Right forelimb (tissue), 1 donor: ENCODE measurements around the gene NNT.
"Not testable (repeated sequence)": the region's sequence is repeated elsewhere in the genome, so short reads cannot be mapped to it uniquely, and the experiment has no call there.

Experiments
- DNase-seq: peaks from one replicate; pipeline ENCODE4 v3.0.0-alpha.2; 2018

The NNT gene

GRCh38 chr5:43602461-43603343 lies at the start of gene NNT:
TSS of gene NNT (plus strand) at chr5:43603180. CDS start at chr5:43609196, 6,016 bp downstream.
- DNase-seq: peak; percentile 86

- DNase-seq: no peak
These were observed 49.6 kb upstream of the NNT start for GRCh38 chr5:43553381-43553780.

DNA sequence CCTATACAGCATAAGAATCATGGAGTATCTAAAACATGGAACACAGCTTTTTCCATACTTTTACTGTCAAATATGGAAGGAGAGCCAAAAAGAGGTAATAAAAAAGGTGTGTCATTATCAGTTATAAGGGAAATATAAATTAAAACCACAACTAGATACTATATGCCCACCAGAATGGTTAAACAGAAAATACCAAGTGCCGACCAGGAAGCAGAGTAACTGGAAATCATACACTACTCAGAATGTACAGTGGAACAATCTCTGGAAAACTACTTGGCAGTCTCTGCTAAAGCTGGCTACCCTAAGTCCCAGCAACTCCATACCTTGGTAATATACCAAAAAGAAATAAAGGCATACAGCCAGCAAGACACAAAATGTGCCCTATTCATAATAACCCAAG lies 48.5 kb upstream of the NNT start:
- DNase-seq: no peak

DNA sequence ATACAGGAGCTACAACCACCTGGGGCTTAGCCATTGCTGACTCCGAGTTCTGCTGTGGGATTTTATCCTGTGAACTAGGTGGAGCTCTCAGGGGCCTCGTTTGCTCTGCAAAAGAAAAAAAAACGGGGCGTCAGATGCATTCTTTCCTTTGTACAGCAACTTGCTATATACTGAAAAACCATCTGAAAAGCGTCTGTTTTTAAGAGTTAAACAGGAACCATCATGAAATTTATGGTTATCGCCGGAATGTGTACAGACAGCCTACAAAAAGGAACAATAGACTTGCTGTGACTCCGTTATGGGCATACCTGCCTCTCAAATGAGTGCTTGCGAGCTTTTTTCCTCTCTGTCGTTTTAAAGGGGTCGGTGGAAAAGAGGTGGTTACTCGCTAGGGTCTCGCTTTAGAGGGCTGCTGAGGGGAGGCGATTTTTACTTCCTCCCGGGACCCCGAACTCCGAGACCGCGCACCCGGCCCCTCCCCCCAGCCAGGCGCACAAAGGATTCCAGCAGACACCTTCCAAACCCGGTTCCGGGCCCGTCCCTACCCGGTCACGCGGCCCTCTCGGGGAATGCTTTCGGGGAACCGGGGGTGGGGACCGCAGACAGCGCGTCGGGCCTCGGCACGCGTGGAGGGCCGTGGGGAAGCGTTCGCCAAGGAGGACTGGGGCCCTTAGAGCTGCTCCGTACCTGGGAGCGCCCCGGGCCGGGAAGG lies 46.9 kb upstream of the NNT start:
- peak; percentile 78 for DNase-seq

GRCh38 chr5:43556607-43556856 lies 46.4 kb upstream of the NNT start:
- DNase-seq: not testable (repeated sequence)

DNA sequence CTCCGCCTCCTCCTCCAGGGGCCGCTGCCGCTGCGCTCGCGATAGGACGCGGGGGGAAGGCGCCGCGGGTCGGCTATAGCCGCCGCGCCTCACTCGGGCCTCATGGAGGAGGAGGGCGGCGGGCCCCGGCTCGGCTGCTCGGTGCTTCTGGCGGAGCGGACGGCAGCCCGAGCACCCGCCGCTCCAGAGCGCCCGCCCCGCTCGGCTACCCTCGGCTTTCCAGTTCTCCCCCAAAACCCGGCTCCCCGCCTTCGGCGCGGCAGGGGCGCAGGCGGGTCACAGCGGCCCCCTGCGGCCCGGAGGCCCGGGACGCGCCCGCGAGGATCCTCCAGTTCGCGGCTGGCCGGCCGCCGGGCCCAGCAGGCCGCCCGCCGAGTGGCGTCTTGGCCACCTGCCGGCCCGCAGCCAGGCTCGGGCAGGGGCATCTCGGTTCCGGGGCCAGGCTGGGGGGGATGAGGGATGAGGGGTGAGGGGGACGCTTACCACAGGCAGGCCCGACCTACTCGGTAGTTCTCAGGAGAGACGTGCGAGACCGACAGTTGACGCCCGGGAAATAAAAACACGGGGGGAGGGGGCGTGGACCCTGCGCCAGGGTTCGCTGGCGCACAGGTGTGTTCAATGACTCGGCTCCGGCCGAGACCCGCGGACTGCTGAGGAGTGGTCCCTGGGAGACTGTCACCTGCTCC lies 46.0 kb upstream of the NNT start, which contains the start of gene PAIP1:
Gene PAIP1, minus strand, starts transcription at position 221 of the 686 bp plus-strand sequence. CDS start 231 bp downstream, outside the sequence.
- peak; percentile 91 for DNase-seq

- DNase-seq: no peak
These were observed 42.9 kb upstream of the NNT start for GRCh38 chr5:43560128-43560527.

DNA sequence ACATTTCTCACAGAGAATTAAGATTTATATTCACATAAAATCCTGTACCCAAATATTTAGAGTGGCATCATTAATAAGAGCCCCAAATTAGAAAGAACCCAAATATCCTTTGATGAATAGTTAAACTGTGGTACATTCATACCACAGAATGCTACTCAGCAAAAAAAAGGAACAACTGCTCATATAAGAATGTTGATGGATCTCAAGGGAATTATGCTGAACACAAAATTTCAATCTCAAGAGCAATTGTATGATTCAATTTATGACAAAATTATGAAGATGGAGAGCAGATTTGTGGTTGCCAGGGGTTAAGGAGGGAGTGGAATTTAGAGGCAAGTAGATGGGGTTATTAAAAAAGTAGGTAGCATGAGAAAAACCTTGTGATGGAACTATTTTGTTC lies 41.6 kb upstream of the NNT start:
- no peak for DNase-seq

DNA sequence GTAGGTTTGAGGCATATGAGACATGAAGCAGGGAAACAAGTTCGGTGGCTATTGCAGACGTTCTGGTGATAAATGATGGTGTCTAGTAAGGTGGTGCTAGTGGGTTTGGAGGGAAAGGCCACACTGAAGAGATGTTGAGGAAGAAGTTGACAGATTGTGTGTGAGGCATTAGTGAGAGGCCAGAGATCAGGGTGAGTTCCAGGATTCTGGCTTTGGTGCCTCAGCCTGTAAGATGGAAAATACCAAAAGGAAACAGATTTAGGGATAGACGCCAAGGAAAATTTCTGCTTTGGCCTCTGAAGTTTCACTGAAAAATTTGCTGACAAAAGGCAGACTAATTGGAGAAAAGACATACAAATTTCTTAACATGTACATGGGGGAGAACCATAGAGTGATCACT lies 39.7 kb upstream of the NNT start:
- DNase-seq: no peak

GRCh38 chr5:43564289-43564850 lies 38.6 kb upstream of the NNT start:
- no peak for DNase-seq

GRCh38 chr5:43565043-43565442 lies 37.9 kb upstream of the NNT start:
- no peak for DNase-seq

DNA sequence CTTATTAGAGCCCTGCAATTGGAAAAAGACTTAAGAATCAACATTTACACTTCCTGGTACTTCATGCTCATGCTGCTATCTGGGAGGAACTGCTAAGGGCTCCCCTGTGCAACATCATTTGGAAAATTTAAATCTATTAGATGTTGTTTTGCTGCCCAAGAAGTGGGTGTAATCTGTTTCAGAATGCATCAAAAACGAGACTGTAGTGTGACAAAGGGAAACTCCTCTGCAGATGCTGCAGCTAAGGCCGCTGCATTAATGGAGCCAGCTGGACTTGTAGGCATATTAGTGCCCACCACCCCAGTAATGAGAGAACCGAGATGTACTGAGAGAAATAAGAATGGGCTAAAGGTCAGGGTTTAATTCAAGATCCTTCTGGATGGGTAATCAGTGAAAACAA lies 35.0 kb upstream of the NNT start:
- no peak for DNase-seq

- no peak for DNase-seq
These were observed 33.7 kb upstream of the NNT start for GRCh38 chr5:43569236-43569746.

DNA sequence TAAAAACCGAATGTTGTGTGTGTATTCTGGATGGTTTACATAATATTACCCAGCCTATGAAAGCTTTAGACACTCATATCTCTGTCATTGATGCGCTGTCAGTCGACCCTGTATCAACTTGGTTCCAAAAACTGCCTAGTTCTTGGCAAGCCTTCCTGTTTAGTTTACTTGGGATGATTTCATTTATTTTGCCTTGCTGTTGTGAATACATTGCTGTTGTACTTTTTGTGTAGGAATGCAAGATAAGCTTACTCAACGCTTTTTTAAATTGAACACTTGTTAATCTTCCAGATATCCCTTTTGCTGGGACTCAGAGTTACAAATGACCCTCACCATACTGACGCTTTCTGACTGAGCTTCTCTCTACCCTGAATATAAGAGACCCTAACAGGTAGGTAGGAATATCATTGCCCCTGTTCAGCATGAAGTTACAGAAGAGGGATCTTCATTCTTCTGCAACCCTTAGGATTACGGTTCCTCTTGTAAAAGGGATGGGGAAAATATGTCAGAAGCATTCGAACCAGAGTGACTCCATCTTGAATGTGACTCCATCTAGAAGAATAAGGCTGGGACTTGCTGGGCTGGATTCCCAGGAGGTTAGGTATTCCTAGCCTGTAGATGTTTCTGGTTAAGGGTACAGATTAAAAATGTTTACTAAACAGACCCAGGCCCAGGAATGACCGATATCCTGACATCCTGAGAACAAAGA lies 32.4 kb upstream of the NNT start:
- DNase-seq: no peak

- DNase-seq: no peak
These were observed 31.7 kb upstream of the NNT start for GRCh38 chr5:43571237-43571636.

- DNase-seq: no peak
These were observed 30.6 kb upstream of the NNT start for GRCh38 chr5:43572357-43572756.

GRCh38 chr5:43573058-43573457 lies 29.9 kb upstream of the NNT start:
- no peak for DNase-seq

GRCh38 chr5:43580402-43581210 lies 22.4 kb upstream of the NNT start:
- not testable (repeated sequence) for DNase-seq

DNA sequence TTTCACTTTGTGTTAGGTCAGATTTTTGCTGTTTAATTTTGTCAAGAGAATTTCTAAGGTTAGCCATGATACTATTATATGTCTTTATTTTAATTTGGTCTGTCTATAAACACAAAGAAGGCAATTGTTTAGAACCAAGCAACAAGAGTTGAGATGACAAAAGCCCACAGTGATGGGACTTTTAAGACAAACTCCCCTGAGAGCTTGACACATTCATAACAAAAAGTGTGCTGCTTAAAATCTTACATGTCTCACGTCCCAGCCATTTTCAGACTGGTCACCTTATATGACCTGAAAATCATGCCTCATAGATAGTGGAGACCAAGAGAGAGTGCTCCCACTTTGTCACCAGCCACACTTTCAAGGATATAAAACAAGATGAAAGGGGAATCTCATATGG lies 21.6 kb upstream of the NNT start:
- DNase-seq: no peak

GRCh38 chr5:43582082-43583005 lies 20.6 kb upstream of the NNT start:
- DNase-seq: no peak
